Ectodermal cell (in vitro differentiated cells): Measurements from ENCODE around the gene OXSR1.
A peak's percentile ranks its signal among the peaks of the same experiment; 100 is the strongest.

Experiments
- H3K27ac ChIP-seq: 2 replicates; pipeline ENCODE4 v1.7.0; 2013; ENCODE audit warnings: mild to moderate bottlenecking, low read depth, low read length; ENCODE audit not compliant: insufficient read depth, poor library complexity, severe bottlenecking
- H3K27me3 ChIP-seq: 2 replicates; pipeline ENCODE4 v1.7.0; 2013; ENCODE audit warnings: mild to moderate bottlenecking, low read length; ENCODE audit not compliant: insufficient read depth, control insufficient read depth, poor library complexity, severe bottlenecking
- H3K36me3 ChIP-seq: one replicate; pipeline ENCODE4 v1.7.0; 2013; ENCODE audit warnings: low read length; ENCODE audit not compliant: control insufficient read depth, insufficient read depth
- H3K4me1 ChIP-seq: one replicate; pipeline ENCODE4 v1.7.0; 2013; ENCODE audit warnings: low read length; ENCODE audit not compliant: control insufficient read depth, insufficient read depth
- H3K4me3 ChIP-seq: 2 replicates; pipeline ENCODE4 v1.7.0; 2013; ENCODE audit warnings: low read depth, low read length, control low read depth; ENCODE audit not compliant: insufficient read depth
- H3K9me3 ChIP-seq: 2 replicates; pipeline ENCODE4 v1.7.0; 2013; ENCODE audit warnings: mild to moderate bottlenecking, low read length, moderate library complexity; ENCODE audit not compliant: control insufficient read depth
- WGBS, 2 experiments: methylation state at CpG; one replicate each; pipeline ENCODE4 v1.1.7; 2013; ENCODE audit warnings: missing lambda C conversion rate in 2 of 2; 5-methylcytosine and 5-hydroxymethylcytosine counted together

OXSR1 gene

GRCh38 chr3:38137615-38138348 lies 27.6 kb upstream of the OXSR1 start:
- peak overlapping the region; percentile 75 for H3K27ac ChIP-seq
- WGBS, 2 experiments = 19 to 20% methylated on average over 22 of the region's 22 CpGs
- H3K9me3 ChIP-seq = no peaks in the 10 kb centered on the region
- peaks cover 11% of the 10 kb centered on the region for H3K4me1 ChIP-seq
- H3K27me3 ChIP-seq = peaks cover 12% of the 10 kb centered on the region
- H3K4me3 ChIP-seq = peak overlapping the region; percentile 78
- no peaks in the 10 kb centered on the region for H3K36me3 ChIP-seq

DNA sequence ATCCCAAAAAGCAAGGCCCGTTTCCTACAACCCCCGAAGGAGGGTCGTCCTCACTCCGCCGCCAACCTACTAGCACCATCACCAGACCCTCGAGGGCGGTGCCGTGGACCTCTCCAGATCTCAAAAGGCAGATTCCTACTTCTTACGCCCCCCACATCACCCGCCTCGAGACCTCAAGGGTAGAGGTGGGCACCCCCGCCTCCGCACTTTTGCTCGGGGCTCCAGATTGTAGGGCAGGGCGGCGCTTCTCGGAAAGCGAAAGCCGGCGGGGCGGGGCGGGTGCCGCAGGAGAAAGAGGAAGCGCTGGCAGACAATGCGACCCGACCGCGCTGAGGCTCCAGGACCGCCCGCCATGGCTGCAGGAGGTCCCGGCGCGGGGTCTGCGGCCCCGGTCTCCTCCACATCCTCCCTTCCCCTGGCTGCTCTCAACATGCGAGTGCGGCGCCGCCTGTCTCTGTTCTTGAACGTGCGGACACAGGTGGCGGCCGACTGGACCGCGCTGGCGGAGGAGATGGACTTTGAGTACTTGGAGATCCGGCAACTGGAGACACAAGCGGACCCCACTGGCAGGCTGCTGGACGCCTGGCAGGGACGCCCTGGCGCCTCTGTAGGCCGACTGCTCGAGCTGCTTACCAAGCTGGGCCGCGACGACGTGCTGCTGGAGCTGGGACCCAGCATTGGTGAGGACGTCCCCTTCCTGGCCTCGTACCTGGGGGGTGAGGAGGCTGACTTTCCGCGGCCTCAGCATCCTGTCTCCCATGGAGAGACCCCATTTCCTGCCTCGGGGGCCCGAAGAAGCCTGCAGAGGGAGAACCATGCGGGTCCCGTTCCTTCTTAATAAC lies 26.8 kb upstream of the OXSR1 start, which contains the start of gene MYD88:
Gene MYD88 (plus strand): TSS at position 313 of the 842 bp plus-strand sequence. CDS start 40 bp downstream, at position 353.
- Histone ChIP-seq H3K27me3 (peaks cover 12% of the 10 kb centered on the region), H3K36me3 (no peaks in the 10 kb centered on the region), H3K9me3 (no peaks in the 10 kb centered on the region), H3K4me1 (peaks cover 11% of the 10 kb centered on the region), H3K4me3 (peak within 1 kb of the TSS; percentile 78), H3K27ac (peak within 1 kb of the TSS; percentile 75)
- 2% methylated on average over 65 of the region's 65 CpGs for WGBS, 2 experiments

GRCh38 chr3:38139191-38139590 lies 26.1 kb upstream of the OXSR1 start:
- H3K4me1 ChIP-seq = peaks cover 11% of the 10 kb centered on the region
- no peaks in the 10 kb centered on the region for H3K9me3 ChIP-seq
- H3K27me3 ChIP-seq = peaks cover 12% of the 10 kb centered on the region
- H3K27ac ChIP-seq = no peak overlapping the region
- 28 to 30% methylated on average over 8 of the region's 8 CpGs for WGBS, 2 experiments
- peak overlapping the region; percentile 78 for H3K4me3 ChIP-seq
- no peaks in the 10 kb centered on the region for H3K36me3 ChIP-seq

DNA sequence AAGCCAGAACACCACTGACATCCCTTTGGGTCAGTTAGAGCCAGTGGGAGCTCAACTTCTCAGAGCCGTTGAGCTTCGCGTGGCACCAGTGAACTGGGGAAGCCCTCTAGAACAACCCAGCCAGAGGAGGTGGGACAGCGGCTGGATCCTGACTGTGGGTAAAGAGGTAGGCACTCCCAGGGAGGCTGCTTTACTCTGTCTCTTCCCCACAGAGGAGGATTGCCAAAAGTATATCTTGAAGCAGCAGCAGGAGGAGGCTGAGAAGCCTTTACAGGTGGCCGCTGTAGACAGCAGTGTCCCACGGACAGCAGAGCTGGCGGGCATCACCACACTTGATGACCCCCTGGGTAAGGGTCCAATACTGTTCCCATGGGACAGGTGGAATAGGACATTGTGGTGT lies 25.7 kb upstream of the OXSR1 start:
- H3K4me1 ChIP-seq = peaks cover 11% of the 10 kb centered on the region
- WGBS, 2 experiments = 94% methylated on average over 7 of the region's 7 CpGs
- H3K36me3 ChIP-seq = no peaks in the 10 kb centered on the region
- peaks cover 12% of the 10 kb centered on the region for H3K27me3 ChIP-seq
- no peak overlapping the region for H3K27ac ChIP-seq
- H3K9me3 ChIP-seq = no peaks in the 10 kb centered on the region
- peak overlapping the region; percentile 78 for H3K4me3 ChIP-seq

DNA sequence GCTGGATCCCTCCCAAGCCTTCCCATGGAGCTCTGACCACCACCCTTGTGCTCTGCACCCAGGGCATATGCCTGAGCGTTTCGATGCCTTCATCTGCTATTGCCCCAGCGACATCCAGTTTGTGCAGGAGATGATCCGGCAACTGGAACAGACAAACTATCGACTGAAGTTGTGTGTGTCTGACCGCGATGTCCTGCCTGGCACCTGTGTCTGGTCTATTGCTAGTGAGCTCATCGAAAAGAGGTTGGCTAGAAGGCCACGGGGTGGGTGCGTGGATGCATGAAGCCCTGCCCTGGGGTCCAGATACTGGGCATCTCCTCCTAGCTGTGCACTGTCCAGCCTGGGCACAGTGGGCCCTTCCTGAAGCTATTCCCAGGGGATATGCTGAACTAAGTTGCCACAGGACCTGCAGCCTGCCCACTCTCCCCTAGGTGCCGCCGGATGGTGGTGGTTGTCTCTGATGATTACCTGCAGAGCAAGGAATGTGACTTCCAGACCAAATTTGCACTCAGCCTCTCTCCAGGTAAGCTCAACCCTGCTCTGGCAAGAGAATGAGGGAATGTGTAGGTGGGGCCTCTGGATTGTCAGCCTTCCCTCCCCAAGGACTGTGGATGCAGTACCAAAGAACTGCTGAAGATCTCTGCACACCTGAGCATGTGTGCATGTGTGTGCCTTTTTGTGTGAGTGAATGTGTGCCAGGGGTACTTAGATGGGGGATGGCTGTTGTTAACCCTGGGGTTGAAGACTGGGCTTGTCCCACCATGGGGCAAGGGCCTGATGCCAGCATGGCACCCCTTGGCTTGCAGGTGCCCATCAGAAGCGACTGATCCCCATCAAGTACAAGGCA lies 24.8 kb upstream of the OXSR1 start:
- WGBS, 2 experiments = 96 to 97% methylated on average over 13 of the region's 13 CpGs
- Histone ChIP-seq H3K27me3 (peaks cover 12% of the 10 kb centered on the region), H3K4me1 (peaks cover 11% of the 10 kb centered on the region), H3K4me3 (no peak overlapping the region), H3K9me3 (no peaks in the 10 kb centered on the region), H3K27ac (no peak overlapping the region), H3K36me3 (no peaks in the 10 kb centered on the region)

GRCh38 chr3:38141173-38141951 lies 24.0 kb upstream of the OXSR1 start:
- no peaks in the 10 kb centered on the region for H3K9me3 ChIP-seq
- no peak overlapping the region for H3K4me3 ChIP-seq
- peaks cover 12% of the 10 kb centered on the region for H3K27me3 ChIP-seq
- H3K4me1 ChIP-seq = peaks cover 11% of the 10 kb centered on the region
- no peaks in the 10 kb centered on the region for H3K36me3 ChIP-seq
- WGBS, 2 experiments = 90 to 93% methylated on average over 7 of the region's 7 CpGs
- H3K27ac ChIP-seq = no peak overlapping the region

- Histone ChIP-seq H3K4me1 (peaks cover 11% of the 10 kb centered on the region), H3K27me3 (peaks cover 12% of the 10 kb centered on the region), H3K27ac (no peak overlapping the region), H3K36me3 (no peaks in the 10 kb centered on the region), H3K4me3 (no peak overlapping the region), H3K9me3 (no peaks in the 10 kb centered on the region)
- 91 to 92% methylated on average over 2 of the region's 2 CpGs for WGBS, 2 experiments
Observed at GRCh38 chr3:38141952-38142273, 23.4 kb upstream of the OXSR1 start.

- no peak overlapping the region for H3K4me3 ChIP-seq
- no peaks in the 10 kb centered on the region for H3K36me3 ChIP-seq
- H3K9me3 ChIP-seq = no peaks in the 10 kb centered on the region
- H3K27ac ChIP-seq = no peak overlapping the region
- H3K4me1 ChIP-seq = peaks cover 9% of the 10 kb centered on the region
- WGBS, 2 experiments = 81 to 88% methylated on average over 1 of the region's 1 CpG
- H3K27me3 ChIP-seq = peaks cover 12% of the 10 kb centered on the region
Observed at GRCh38 chr3:38142959-38143358, 22.4 kb upstream of the OXSR1 start.

DNA sequence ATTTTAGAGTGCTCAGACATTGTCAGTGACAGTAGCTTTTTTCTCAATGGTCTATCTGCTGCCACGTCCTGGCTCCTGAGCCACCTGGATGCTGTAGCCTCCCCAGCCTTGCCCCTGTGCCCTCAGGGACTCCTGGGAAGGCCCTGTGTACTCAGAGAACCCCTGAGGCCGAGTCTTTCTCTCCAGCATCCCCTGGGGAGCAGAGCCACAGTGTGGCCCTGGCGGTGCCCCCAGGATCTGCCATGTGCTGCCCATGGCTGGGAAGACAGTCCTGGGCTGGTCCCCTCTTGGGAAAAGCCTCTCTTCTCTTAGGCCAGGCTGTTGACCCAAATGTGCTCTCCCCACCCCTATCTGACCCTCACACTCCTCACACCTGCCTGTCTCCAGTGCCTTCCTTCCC lies 21.8 kb upstream of the OXSR1 start:
- H3K36me3 ChIP-seq = no peaks in the 10 kb centered on the region

More for the DNA sequence above, 21.8 kb upstream of the OXSR1 start:
- Histone ChIP-seq H3K27me3 (peaks cover 12% of the 10 kb centered on the region), H3K4me3 (no peak overlapping the region), H3K4me1 (peaks cover 6% of the 10 kb centered on the region), H3K27ac (no peak overlapping the region), H3K9me3 (no peaks in the 10 kb centered on the region)
- 73% methylated on average over 3 of the region's 3 CpGs for WGBS, 2 experiments
